Stimulated activated CD8-positive, alpha-beta memory T cell treated with anti-CD3 and anti-CD28 coated beads, Interleukin-15, amount 100 ng/mL, for 48 hours (primary cell): Measurements from ENCODE around the gene CLEC4F.

Experiments used
- DNase-seq, 2 donors: peaks; one replicate each; pipeline ENCODE4 v3.0.0-alpha.2; 2020; ENCODE audit warnings: low read depth in 2 of 2

Gene CLEC4F

GRCh38 chr2:70785137-70785911, 35.1 kb downstream of the CLEC4F start:
- no peak for DNase-seq

DNA sequence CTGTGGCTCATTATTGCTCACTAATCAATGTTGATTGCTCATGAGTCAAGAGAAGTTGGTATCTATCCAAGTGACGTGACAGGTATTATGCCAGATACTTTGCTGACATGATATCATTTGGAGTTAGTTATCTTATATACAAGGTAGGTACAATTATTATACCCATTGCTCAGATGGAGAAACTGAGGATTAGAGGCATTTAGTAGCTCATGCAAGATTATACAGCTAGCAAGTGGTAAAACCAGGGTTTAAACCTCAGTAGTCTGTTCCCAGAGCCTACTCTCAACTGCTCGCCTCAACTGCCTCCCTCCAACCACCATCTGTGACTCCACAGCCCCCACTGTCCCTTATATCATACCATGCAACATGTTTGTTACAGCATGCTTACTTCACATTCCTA, 36.1 kb downstream of the CLEC4F start:
- DNase-seq: no peak

GRCh38 chr2:70779911-70780545, 40.4 kb downstream of the CLEC4F start:
- DNase-seq: no peak

- DNase-seq: no peak
Observed at GRCh38 chr2:70779491-70779890, 40.9 kb downstream of the CLEC4F start.

DNA sequence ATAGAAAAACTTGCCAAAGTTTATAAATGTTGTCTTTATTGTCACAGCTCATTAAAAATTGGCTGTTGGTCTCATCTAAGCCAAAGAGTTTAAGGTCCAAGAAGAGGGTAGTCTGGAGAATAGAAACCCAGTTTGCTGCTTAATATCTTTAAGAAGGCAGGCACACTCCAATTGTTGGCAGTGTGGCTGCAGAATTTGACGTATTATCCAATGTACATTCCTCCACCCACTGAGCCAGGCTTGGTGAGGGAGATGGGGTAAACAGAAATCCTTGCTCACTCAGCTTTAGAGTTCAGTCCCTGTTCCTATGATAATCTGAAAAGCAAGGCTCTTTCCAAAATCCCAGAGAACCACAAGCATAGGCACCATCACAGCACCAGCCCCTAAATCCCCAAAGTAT, 41.7 kb downstream of the CLEC4F start:
- no peak for DNase-seq

GRCh38 chr2:70777450-70777849, 42.9 kb downstream of the CLEC4F start:
- DNase-seq: no peak

DNA sequence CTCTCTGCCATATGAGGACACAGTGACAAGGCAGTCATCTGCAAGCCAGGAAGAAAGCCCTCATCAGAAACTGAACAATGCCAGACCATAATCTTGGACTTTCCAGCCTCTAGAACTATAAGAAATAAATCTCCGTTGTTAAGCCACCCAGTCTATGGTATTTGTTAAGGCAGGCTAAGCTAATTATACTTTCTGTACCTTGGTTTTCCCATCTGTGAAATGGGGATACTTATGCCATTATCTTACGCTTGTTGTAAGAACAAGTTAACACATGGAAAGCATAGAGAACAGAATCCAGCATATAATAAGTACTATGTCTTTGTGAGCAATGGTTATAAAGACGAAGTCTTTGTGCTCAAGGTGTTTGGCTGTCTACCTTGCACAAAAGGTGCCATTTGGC, 44.1 kb downstream of the CLEC4F start:
- DNase-seq: no peak

DNA sequence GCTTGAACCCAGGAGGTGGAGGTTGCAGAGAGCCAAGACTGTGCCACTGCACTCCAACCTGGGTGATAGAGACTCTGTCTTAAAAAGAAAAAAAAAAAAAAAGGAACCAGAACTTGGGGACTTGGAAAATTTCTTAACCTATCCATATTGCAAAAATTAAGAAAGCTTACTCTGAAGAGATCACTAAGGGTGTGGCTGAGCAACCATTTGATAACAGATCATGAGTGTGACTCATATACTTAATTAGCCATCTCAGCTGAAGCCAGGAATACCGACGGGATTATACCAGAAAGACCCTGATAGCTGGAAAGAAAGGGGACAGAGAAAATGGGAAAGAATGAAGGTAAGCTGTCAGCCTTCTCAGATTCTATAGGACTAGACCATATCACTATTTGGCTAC, 45.3 kb downstream of the CLEC4F start:
- DNase-seq: no peak

GRCh38 chr2:70772486-70773155, 47.8 kb downstream of the CLEC4F start:
- DNase-seq: no peak

DNA sequence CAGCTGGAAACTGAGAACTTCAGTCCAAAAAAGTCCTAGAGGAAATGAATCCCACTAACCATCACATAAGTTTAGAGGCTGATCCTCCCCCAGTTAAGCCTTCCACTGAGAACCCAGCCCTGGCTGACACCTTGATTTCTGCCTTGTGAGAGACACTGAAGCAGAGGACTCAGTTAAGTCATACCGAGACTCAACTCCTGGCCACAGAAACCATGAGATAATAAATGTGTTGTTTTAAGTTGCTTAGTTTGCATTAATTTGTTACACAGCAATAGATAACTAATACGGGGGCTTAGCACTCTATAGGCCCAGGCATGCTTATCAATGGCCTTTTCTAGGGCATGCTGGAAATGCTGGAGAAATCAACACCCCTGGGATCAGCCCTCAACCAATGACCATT, 49.0 kb downstream of the CLEC4F start:
- no peak for DNase-seq

DNA sequence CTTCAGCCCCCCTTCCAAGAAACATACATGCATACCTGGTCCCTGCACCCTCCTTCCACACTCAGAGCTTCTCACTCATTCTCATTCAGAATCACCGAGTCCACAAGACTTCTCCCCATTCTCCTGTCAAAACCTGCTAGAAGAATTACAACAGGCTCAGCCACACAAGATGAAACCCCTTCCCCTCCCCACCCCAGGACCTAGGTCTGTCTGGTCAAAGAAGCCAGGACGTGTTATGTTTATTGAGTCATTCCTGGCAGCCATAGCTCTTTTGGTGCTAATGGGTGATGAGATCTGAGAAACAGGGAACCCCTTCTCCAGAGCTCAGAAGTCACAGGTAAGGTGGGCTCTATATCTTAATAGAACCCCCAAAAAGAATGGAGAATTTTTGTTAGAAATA, 50.9 kb downstream of the CLEC4F start:
- no peak for DNase-seq

DNA sequence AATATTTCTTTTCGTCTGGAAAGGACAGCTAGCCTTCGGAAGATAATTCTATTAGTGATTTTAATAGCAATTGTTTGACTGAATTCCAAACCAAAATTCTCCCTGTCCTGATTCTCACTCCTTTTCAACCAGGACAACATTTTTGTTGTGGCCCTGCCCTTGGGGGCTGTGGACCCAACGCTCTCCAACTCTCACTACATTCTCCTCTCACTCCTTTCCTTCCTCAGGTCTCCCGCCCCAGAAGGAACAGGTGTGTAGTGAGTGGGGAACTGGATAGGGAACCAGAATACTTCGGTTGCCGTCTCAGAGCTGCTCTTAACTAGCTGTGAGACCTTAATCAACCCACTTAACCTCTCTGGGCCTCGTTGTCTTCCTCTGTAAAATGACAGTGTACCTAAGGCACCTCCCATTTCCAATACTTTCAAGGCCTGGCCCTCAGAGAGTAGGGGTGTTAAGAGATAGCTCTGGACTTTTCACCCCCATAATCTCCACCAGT, 51.8 kb downstream of the CLEC4F start:
- DNase-seq: no peak

- peak; percentile 23 to 52 for DNase-seq
Observed at GRCh38 chr2:70767699-70768589, 52.5 kb downstream of the CLEC4F start, which contains the start of gene ADD2. Gene ADD2, minus strand, starts transcription at chr2:70768200. Its CDS starts 61,792 bp downstream, at chr2:70706408.

- no peak for DNase-seq
Observed at GRCh38 chr2:70767079-70767698, 53.2 kb downstream of the CLEC4F start.

DNA sequence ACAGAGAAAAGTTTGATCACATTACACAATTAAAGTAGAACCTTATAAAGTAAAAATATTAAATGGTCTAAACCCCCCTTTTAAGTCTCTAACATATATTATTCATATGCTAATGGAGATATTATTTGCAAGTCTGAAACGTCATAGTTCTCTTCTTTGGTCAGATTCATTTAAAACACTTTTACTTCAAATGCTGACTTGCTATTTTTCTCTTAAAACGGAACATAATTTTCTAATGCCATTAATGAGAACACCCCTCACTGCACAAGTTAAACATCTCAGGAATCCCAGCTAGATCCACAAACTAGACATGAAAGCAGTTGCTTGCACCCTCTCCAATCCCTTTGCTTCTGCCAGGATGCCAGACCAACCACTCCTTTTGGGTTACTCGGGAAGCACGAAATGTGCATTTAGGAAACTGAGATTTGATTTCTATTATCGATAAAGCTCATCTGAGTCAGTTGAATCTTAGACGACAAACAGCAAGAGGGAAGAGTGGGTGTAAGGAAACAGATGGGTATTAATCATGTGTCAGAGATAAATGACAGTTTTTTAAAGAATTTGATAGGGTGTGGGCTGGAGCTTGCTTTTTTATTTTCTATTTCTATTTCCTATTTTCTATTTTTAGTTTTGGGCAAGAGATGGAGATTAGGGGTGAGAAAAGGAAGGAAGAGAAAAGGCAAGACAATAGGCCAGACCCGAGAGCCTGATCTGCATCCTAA, 53.9 kb downstream of the CLEC4F start:
- no peak for DNase-seq

- no peak for DNase-seq
Observed at GRCh38 chr2:70765507-70765906, 54.9 kb downstream of the CLEC4F start.

DNA sequence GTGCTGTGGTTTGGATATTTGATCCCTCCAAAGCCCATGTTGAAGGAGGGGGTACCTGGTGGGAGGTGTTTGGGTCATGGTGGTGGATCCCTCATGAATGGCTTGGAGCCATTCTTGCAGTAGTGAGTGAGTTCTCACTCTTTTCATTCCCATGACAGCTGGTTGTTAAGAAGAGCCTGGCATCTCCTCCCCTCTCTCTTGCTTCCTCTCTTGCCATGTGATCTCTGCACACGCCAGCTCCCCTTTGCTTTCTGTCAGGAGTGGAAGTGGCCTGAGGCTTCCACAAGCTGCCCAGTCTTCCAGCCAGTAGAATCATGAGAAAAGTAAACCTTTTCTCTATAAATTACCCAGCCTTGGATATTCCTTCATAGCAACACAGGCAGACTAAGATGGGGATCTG, 61.0 kb downstream of the CLEC4F start:
- no peak for DNase-seq
